ENCODE measurements around the gene HARBI1. TPM values are rescaled to one million over a fixed set of nuclear protein-coding genes. Genes with fewer than 3 reads are reported as not detected.

HARBI1 gene
- total RNA-seq, 1 donor, result 5.6 TPM

DNA sequence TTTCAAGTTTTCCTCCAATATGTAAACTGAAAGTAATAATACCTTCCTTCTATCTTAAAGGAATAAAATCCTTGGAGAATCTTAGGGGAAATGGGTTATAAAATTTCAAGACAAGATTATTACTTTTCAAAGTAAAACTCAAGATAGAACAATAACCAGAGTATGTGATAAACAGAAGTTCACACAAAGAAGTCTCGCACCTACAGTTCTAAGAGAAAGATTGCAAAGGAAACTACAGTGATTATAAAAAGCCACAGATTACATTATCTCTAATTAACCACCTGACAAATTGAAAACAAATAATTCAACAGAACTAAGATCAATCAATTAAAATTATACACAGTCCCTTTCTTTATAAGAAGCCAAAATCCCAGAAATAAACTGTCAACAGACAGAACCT is 57.2 kb downstream of the HARBI1 start:
- no peak for DNase-seq (ENCODE audit: low read depth)
- peak overlapping the region; percentile 43 for H3K4me3 ChIP-seq (ENCODE audit: low read depth, low read length)
- TF ChIP-seq, protein P1, sequence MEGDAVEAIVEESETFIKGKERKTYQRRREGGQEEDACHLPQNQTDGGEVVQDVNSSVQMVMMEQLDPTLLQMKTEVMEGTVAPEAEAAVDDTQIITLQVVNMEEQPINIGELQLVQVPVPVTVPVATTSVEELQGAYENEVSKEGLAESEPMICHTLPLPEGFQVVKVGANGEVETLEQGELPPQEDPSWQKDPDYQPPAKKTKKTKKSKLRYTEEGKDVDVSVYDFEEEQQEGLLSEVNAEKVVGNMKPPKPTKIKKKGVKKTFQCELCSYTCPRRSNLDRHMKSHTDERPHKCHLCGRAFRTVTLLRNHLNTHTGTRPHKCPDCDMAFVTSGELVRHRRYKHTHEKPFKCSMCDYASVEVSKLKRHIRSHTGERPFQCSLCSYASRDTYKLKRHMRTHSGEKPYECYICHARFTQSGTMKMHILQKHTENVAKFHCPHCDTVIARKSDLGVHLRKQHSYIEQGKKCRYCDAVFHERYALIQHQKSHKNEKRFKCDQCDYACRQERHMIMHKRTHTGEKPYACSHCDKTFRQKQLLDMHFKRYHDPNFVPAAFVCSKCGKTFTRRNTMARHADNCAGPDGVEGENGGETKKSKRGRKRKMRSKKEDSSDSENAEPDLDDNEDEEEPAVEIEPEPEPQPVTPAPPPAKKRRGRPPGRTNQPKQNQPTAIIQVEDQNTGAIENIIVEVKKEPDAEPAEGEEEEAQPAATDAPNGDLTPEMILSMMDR (IDR thresholded peaks at IDR 0.05; ENCODE audit: insufficient read depth, low read depth, low read length), result no peak

DNA sequence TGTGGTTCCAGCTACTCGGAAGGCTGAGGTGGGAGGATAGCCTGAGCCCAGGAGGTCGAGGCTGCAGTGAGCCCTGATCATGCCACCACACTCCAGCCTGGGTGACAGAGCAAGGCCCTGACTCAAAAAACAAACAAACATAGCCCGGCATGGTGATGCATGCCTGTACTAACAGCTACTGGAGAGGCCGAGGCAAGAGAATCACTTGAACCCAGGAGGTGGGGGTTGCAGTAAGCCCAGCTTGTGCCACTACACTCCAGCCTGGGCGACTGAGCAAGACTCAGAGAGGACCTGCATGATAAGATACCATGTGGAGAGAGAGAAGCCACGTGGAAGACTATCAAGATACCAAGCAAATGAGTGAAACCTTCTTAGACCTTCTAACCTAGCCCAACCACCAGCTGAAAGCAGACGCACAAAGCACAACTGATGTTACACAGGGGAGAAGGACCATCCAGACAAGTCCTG is 59.3 kb downstream of the HARBI1 start:
- DNase-seq (ENCODE audit: low read depth), result peak; percentile 14
- TF ChIP-seq, protein P1 (IDR thresholded peaks at IDR 0.05; ENCODE audit: insufficient read depth, low read depth, low read length), result no peak
- no peak overlapping the region for H3K4me3 ChIP-seq (ENCODE audit: low read depth, low read length)

DNA sequence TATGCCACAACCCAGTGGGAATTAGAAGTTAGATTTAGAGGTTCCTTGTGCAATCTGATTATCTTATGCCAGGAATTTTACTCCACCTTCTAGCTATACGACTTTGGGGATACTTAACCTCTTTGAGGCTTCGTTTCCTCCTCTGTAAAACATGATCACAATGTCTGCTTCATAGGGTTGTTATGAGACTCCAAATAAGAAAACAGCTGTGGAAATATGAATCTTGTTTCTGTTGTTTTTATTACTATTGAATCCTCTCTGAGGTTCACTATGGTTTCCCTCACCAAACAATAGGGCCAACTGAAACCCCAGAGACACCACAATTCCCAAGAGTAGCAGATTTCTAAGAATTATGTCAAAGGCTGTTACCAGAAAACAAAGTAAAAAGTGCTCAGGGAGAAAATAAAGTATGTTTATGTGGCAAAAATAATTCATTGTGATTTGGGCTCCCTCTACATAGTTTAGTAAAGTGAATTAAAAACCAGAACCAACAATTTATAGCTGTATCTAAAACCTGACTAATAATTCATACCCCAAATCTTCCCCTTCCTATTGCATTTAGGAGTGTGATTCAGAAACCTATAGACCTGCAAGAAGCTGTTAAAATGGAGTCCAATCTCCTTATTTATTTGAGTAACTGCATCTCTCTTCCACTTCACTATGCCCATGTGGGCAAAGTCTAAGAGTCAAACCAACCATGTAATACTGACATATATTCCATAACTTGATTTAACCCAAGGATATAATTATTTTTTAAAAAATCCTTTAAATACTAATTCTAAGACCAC is 61.6 kb downstream of the HARBI1 start:
- TF ChIP-seq, protein P1 (IDR thresholded peaks at IDR 0.05; ENCODE audit: insufficient read depth, low read depth, low read length), result no peak
- no peak overlapping the region for H3K4me3 ChIP-seq (ENCODE audit: low read depth, low read length)
- peak; percentile 80 for DNase-seq (ENCODE audit: low read depth)

DNA sequence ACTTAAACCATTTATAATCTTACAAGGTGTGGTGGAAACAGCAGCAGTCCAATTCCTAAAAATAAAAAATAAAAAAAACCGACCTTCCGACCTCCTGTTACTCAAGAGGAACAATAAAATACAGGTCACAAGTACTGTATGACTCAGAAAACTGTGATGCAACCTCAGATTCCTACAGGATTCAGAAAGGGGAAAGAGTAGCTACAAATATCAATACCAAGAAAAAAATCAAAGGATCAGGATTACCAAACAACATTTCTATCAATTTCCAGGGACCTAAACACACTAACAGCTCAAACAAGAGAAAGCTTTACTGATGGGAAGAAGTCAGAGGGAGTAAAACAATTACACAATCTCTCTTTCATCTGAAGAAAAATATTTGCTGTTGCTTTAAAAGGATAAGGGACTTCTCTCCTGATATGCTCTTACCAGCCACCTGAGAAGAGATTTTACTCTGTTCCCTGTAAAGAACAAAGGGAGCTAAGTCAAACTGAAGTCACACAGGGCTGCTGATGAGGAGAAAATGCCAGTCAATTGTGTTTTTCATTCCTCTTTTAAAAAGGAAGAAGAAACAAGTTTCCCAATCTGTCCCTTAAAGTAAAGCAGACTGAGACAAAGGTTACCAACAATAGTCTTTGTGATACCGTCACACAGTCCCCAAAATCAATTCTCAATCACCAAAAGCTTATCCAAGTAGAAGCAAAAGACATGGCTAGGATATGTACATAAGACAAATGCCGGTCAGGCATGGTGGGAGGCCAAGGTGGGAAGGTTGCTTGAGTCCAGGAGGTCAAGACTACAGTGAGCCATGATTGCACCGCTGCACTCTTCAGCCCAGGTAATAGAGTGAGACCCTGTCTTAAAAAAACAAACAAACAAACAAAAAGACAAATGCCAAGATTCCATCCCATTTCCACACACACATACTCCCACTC is 62.5 kb downstream of the HARBI1 start:
- peak; percentile 95 for DNase-seq (ENCODE audit: low read depth)
- no peak overlapping the region for H3K4me3 ChIP-seq (ENCODE audit: low read depth, low read length)
- TF ChIP-seq, protein P1 (IDR thresholded peaks at IDR 0.05; ENCODE audit: insufficient read depth, low read depth, low read length), result no peak

DNA sequence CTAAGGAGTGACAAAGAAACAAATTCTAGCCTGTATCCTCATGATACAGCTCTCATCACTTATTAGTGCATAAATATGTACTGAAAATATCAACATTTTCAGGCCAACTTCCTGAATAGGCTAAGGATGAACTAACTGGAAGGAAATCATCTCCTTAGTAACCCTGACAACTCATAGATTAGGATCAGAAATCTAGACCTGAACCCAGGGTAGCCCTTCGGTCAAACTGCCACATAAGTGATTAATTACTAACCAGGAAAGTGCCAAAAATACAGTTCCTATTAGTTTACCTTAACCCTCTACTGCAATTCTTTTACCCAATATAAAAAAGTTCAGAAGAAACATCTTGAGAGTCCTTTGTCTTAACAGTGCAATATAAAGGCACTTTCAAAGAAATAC is 63.2 kb downstream of the HARBI1 start:
- no peak for DNase-seq (ENCODE audit: low read depth)
- H3K4me3 ChIP-seq (ENCODE audit: low read depth, low read length), result no peak overlapping the region
- TF ChIP-seq, protein P1 (IDR thresholded peaks at IDR 0.05; ENCODE audit: insufficient read depth, low read depth, low read length), result no peak

Other genes with a start within 250 kb of the HARBI1 start
- 11.7 and 30.0 TPM in 2 replicates for gene MDK, start 235.6 kb downstream of the HARBI1 start, total RNA-seq
- gene CHRM4, start 225.5 kb downstream of the HARBI1 start, total RNA-seq, result under 0.01 TPM in 1 of 2 replicates, not detected in the other
- gene AMBRA1, start 23.2 kb downstream of the HARBI1 start, total RNA-seq, result 21.9 and 23.7 TPM in 2 replicates
- 45.4 and 49.7 TPM in 2 replicates for gene ATG13, start 326 bp upstream of the HARBI1 start, total RNA-seq
- gene ARHGAP1, start 83.4 kb upstream of the HARBI1 start, total RNA-seq, result 62.2 and 82.1 TPM in 2 replicates
- 12.1 and 17.4 TPM in 2 replicates for gene ZNF408, start 83.8 kb upstream of the HARBI1 start, total RNA-seq
- not detected in 2 replicates for gene F2, start 102.0 kb upstream of the HARBI1 start, total RNA-seq
- 70.5 and 99.3 TPM in 2 replicates for gene CKAP5, start 229.1 kb upstream of the HARBI1 start, total RNA-seq